LNCAP (cell line): ENCODE data around the gene ACP2.

Experiments used
- TF ChIP-seq, protein P1 (sequence below): fragments of 450-650 bp; IDR thresholded peaks from 2 replicates; pipeline ENCODE4 v1.5.1; 2017; ENCODE audit warnings: mild to moderate bottlenecking

ACP2 gene

DNA sequence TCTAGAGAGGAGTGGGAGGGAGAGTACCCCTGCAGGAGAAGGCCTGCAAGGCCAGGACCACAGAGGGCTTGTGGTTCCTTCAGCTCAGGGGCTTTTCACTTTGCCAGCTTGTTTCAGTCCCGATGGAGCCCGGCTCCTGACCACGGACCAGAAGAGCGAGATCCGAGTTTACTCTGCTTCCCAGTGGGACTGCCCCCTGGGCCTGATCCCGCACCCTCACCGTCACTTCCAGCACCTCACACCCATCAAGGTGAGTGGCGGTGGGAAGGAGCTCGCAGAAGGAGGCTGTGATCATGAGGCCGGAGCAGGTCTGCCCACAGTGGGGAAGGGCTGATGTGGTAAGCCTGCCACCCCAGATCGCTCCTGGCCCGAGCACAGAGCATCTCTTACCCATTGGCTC lies 13.5 kb downstream of the ACP2 start:
- TF ChIP-seq, protein P1, sequence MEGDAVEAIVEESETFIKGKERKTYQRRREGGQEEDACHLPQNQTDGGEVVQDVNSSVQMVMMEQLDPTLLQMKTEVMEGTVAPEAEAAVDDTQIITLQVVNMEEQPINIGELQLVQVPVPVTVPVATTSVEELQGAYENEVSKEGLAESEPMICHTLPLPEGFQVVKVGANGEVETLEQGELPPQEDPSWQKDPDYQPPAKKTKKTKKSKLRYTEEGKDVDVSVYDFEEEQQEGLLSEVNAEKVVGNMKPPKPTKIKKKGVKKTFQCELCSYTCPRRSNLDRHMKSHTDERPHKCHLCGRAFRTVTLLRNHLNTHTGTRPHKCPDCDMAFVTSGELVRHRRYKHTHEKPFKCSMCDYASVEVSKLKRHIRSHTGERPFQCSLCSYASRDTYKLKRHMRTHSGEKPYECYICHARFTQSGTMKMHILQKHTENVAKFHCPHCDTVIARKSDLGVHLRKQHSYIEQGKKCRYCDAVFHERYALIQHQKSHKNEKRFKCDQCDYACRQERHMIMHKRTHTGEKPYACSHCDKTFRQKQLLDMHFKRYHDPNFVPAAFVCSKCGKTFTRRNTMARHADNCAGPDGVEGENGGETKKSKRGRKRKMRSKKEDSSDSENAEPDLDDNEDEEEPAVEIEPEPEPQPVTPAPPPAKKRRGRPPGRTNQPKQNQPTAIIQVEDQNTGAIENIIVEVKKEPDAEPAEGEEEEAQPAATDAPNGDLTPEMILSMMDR: no peak

- TF ChIP-seq, protein P1: no peak
Measured at GRCh38 chr11:47234669-47235100, 13.9 kb downstream of the ACP2 start.

- TF ChIP-seq, protein P1: peak; percentile 32; the same call in 1 of the 2 replicates
Measured at GRCh38 chr11:47233989-47234668, 14.5 kb downstream of the ACP2 start.

GRCh38 chr11:47233051-47233450 lies 15.6 kb downstream of the ACP2 start:
- TF ChIP-seq, protein P1: no peak

DNA sequence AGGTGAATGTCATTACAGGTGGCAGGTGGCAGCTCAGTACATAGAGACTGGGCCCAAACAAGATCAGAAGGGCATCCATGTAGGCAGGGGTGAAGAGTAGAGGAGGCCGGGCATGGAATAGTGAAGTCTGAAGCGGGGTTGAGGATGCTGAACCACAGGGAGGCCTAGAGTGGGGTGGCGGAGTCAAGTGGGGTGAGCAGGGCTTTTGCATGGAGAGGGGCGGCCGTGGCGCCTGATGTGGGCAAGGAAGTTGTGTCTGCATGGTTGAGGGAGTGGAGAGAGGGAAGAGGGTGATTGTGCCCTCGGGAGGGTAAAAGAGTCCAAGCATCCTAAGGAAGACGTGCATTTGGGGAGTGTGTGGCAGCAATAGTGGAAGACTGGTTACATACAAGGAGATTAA lies 19.5 kb downstream of the ACP2 start:
- TF ChIP-seq, protein P1: no peak

- TF ChIP-seq, protein P1: no peak
Measured at GRCh38 chr11:47225552-47226400, 22.8 kb downstream of the ACP2 start.

GRCh38 chr11:47222696-47223095 lies 25.9 kb downstream of the ACP2 start:
- TF ChIP-seq, protein P1: no peak
